Activated CD4-positive, alpha-beta memory T cell treated with anti-CD3 and anti-CD28 coated beads, Interleukin-2, amount 10 ng/mL, durations not matched to agents 7 days and 5 days (primary cell): ENCODE measurements around the gene LARP6. TPM values are rescaled to one million over a fixed set of nuclear protein-coding genes. Genes with fewer than 3 reads are reported as not detected.
"Not testable (repeated sequence)": the region's sequence is repeated elsewhere in the genome, so short reads cannot be mapped to it uniquely, and the experiment has no call there.

Source experiments
- CTCF ChIA-PET: fragments of 350-600 bp; sonication (Branson Sonifier 250); formaldehyde crosslinking; loops from one replicate; lab custom pipeline; 2021; ENCODE audit warnings: antibody characterized with exemption, inconsistent platforms; lab: Charles Lee
- POLR2A ChIA-PET: fragments of 350-600 bp; sonication (Branson Sonifier 250); formaldehyde crosslinking; loops from one replicate; lab custom pipeline; 2021; ENCODE audit warnings: antibody characterized with exemption; lab: Charles Lee
- DNase-seq: peaks from one replicate; pipeline ENCODE4 v3.0.0-alpha.2; 2020
- H3K27ac Mint-ChIP-seq: one replicate; pipeline ENCODE4 v1.8.0; 2021; ENCODE audit warnings: mild to moderate bottlenecking, mixed read lengths
- H3K27me3 Mint-ChIP-seq: one replicate; pipeline ENCODE4 v1.8.0; 2021; ENCODE audit warnings: mixed read lengths
- H3K36me3 Mint-ChIP-seq: one replicate; pipeline ENCODE4 v1.8.0; 2021; ENCODE audit warnings: low read depth, mixed read lengths
- H3K4me1 Mint-ChIP-seq: one replicate; pipeline ENCODE4 v1.8.0; 2021; ENCODE audit warnings: mixed read lengths
- H3K4me3 Mint-ChIP-seq: one replicate; pipeline ENCODE4 v1.8.0; 2021; ENCODE audit warnings: mild to moderate bottlenecking, mixed read lengths
- H3K9me3 Mint-ChIP-seq: one replicate; pipeline ENCODE4 v1.8.0; 2021; ENCODE audit warnings: mixed read lengths
- total RNA-seq, 2 experiments: library from RNA; stranded (reverse); gene quantifications; one replicate each; pipeline ENCODE4 v1.2.3, GENCODE V29; 2021

LARP6 gene
- total RNA-seq, 2 experiments from 2014 or later, result not detected

DNA sequence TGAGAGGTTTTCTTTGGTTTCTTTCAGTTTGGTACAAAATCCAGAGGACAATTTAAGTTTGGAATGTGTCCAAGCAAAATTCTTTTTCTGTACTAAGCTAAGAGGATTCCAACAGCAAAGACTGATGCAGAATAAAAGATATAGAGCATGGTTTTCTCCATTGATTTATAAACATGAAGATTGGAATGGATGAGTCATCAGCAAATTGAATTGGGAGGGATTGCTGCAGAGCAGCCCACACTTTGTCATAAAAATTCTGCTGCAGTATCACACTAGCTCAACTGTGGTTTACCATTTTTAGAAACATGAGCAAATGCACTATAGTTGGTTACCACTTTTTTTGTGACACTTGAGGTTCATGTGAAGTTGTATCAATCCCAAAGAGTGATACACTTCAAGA is 16.1 kb upstream of the LARP6 start:
- DNase-seq, result no peak
- H3K27ac Mint-ChIP-seq, result no peak overlapping the region
- no peaks in the 10 kb centered on the region for H3K4me1 Mint-ChIP-seq
- H3K9me3 Mint-ChIP-seq, result no peaks in the 10 kb centered on the region
- H3K36me3 Mint-ChIP-seq, result no peaks in the 10 kb centered on the region
- peaks cover 7% of the 10 kb centered on the region for H3K27me3 Mint-ChIP-seq
- POLR2A ChIA-PET, result no interaction called here
- CTCF ChIA-PET, result no interaction called here
- no peak overlapping the region for H3K4me3 Mint-ChIP-seq

DNA sequence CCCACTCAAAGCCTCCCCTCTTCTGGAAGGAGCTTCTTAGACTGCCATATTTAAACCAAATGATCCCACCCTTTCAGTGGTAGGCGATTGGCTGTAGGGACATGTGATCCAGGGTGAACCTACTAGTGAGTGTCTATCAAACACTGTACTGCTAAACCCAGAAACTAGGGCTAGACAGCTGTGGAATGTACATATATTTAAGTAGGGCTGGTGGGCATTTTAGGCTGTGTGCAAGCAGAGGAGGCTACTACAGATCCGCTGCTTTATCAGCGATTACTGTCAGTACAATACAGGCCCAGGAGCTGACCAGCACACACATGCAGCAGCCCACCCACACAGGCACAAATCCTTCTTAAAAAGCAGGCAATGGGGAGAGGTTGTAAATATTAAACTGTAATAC is 15.4 kb upstream of the LARP6 start:
- DNase-seq, result no peak
- Mint-ChIP-seq H3K27ac (no peak overlapping the region), H3K9me3 (no peaks in the 10 kb centered on the region), H3K4me1 (no peaks in the 10 kb centered on the region), H3K27me3 (peaks cover 4% of the 10 kb centered on the region), H3K36me3 (no peaks in the 10 kb centered on the region), H3K4me3 (no peak overlapping the region)
- ChIA-PET CTCF (no interaction called here), POLR2A (no interaction called here)

DNA sequence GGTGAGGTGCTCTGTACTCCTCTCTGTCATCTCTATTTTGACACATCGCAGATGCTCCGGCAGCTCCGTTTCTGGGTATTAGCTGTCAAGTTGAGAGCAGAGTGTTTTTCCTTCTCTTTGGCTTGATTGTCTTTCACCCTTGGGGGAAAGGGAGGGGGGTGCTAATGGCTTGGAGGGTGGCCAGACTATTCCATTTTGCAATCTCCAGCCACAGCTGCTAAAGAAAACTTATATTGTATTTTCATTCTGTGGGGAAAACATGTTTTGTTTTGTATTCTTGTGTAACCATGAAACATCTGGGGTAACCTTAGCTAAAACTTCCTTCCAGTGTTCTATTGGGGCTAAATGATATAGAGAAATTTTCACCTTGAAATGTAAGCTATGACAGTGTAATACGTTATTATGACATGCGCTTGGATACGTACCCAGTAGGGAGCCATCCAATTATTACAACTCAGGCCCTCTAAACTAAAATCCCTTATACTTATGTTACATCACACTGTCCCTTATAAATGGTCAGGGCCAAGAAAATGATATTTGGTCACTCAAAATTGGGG is 14.0 kb upstream of the LARP6 start:
- H3K36me3 Mint-ChIP-seq, result no peaks in the 10 kb centered on the region
- CTCF ChIA-PET, result no interaction called here
- no peak for DNase-seq
- H3K27me3 Mint-ChIP-seq, result no peaks in the 10 kb centered on the region
- no peak overlapping the region for H3K4me3 Mint-ChIP-seq
- H3K9me3 Mint-ChIP-seq, result no peaks in the 10 kb centered on the region
- H3K4me1 Mint-ChIP-seq, result no peaks in the 10 kb centered on the region
- POLR2A ChIA-PET, result no interaction called here
- no peak overlapping the region for H3K27ac Mint-ChIP-seq

DNA sequence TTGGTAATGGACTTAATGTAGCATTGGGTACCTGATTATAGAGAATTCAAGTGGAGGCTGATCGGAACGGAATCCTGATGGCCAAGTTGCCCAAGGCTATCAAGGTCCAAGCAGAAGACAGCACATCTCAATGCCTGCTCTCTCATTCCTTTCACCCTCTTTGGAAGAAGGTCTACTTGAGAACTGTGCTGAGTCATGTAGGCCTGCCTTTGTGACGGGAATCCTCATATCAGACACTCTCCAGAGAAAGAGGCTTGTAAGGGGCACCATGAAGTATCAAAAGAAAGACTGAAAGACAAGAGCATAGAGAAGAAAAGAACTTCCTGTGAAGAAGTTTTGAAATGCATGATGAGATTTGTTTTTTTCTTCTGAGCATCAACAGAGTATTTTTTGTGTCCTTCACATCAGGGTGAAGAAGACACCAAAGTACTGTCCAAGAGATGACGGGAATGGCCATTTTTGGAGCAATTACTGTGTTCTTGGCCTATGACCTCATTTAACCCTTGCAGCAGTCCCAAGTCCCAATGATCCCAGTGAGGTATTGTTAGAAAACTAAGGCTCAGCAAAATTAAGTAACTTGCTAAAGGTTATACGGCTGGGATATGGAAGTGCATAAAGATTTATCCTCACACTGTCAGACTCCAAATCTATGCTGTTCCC is 13.2 kb upstream of the LARP6 start:
- Mint-ChIP-seq H3K36me3 (no peaks in the 10 kb centered on the region), H3K27ac (no peak overlapping the region), H3K9me3 (no peaks in the 10 kb centered on the region), H3K4me1 (no peaks in the 10 kb centered on the region), H3K4me3 (no peak overlapping the region), H3K27me3 (no peaks in the 10 kb centered on the region)
- no peak for DNase-seq
- ChIA-PET POLR2A (no interaction called here), CTCF (no interaction called here)

DNA sequence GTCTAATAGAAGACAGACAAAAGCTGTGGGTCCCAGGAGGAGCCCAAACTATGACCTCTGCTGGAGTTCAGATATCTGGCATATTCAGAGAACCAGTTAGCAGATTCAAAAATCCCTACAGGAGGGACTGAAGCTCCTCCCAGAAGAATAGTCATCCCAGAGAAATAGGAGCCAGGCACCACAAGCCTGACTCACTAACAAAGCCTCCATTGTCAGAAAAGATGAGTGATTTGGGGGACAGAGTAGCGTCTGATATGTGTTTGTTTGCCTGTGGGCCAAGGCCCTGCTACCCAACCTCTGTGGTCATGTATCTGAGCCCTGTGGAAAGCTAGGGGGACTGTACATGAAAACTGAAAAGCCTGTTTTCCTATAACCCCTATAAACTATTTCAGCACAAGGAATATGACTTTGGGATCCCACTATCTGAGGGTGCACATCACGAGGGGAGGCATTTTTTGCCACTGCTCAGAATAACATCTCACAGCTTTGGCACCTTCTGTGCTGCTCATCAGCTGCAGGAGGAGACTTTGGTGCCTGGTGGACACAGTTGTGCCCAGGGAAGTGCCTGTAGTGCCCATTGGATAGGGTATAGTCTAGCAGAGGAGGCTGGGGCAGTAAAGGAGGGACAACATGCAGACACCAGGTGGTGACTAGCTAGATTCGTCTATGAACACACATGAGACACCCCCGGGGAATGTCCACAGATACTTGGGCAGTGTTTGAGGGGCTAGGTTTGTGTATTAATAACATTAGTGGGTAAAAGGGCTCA is 9.7 kb upstream of the LARP6 start:
- ChIA-PET POLR2A (no interaction called here), CTCF (no interaction called here)
- Mint-ChIP-seq H3K27me3 (no peaks in the 10 kb centered on the region), H3K9me3 (no peaks in the 10 kb centered on the region), H3K4me3 (no peak overlapping the region), H3K27ac (no peak overlapping the region), H3K36me3 (no peaks in the 10 kb centered on the region), H3K4me1 (no peaks in the 10 kb centered on the region)
- DNase-seq, result no peak

DNA sequence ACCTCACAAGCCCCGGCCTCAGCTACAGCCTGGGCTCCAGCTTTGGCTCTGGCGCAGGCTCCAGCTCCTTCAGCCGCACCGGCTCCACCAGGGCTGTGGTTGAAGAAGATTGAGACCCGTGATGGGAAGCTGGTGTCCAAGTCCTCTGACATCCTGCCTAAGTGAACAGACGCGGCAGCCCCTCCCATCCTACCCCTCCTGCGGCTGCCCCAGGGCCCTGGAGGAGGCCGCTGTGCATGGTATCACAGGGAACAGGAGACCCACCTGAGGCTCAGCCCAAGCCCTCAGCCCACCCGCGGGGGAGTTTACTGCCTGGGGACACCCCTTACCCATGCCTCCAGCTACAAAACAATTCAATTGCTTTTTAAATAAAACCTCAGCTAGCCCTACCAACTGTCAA is 6.0 kb upstream of the LARP6 start:
- DNase-seq, result no peak
- H3K4me3 Mint-ChIP-seq, result no peak overlapping the region
- H3K27me3 Mint-ChIP-seq, result peaks cover 11% of the 10 kb centered on the region
- no peak overlapping the region for H3K27ac Mint-ChIP-seq
- no peaks in the 10 kb centered on the region for H3K36me3 Mint-ChIP-seq
- H3K4me1 Mint-ChIP-seq, result no peaks in the 10 kb centered on the region
- ChIA-PET CTCF (no interaction called here), POLR2A (no interaction called here)
- no peaks in the 10 kb centered on the region for H3K9me3 Mint-ChIP-seq

DNA sequence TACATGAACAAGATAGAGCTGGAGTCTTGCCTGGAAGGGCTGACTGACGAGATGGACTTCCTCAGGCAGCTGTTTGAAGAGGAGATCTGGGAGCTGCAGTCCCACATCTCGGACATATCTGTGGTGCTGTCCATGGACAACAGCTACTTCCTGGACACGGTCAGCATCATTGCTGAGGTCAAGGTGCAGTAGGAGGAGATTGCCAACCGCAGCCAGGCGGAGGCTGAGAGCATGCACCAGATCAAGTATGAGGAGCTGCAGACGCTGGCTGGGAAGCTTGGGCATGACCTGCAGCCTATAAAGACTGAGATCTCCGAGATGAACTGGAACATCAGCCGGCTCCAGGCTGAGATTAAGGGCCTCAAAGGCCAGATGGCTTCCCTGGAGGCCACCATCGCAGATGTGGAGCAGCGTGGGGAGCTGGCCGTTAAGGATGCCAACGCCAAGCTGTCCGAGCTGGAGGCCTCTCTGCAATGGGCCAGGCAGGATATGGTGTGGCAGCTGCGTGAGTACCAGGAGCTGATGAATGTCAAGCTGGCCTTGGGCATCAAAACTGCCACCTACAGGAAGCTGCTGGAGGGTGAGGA is 5.5 kb upstream of the LARP6 start:
- no peaks in the 10 kb centered on the region for H3K9me3 Mint-ChIP-seq
- no peak overlapping the region for H3K4me3 Mint-ChIP-seq
- no peak overlapping the region for H3K27ac Mint-ChIP-seq
- ChIA-PET POLR2A (no interaction called here), CTCF (no interaction called here)
- no peak for DNase-seq
- H3K27me3 Mint-ChIP-seq, result peaks cover 17% of the 10 kb centered on the region
- peaks cover 3% of the 10 kb centered on the region for H3K4me1 Mint-ChIP-seq
- H3K36me3 Mint-ChIP-seq, result no peaks in the 10 kb centered on the region

DNA sequence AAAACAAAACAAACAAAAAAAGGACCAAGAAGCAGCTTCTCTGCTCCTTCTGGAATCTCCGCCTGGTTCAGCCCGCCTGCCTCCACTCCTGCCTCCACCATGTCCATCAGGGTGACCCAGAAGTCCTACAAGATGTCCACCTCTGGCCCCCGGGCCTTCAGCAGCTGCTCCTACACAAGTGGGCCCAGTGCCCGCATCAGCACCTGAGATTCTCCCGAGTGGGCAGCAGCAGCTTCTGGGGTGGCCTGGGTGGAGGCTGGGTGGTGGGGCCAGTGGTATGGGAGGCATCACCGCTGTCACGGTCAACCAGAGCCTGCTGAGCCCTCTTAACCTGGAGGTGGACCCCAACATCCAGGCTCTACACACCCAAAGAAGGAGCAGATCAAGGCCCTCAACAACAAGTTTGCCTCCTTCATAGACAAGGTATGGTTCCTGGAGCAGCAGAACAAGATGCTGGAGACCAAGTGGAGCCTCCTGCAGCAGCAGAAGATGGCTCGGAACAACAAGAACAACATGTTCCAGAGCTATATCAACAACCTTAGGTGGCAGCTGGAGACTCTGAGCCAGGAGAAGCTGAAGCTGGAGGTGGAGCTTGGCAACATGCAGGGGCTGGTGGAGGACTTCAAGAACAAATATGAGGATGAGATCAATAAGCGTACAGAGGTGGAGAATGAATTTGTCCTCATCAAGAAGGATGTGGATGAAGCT is 4.8 kb upstream of the LARP6 start:
- POLR2A ChIA-PET, H3K4me1 Mint-ChIP-seq, H3K4me3 Mint-ChIP-seq, CTCF ChIA-PET, H3K36me3 Mint-ChIP-seq, H3K27ac Mint-ChIP-seq, H3K9me3 Mint-ChIP-seq, DNase-seq: not testable (repeated sequence)
- H3K27me3 Mint-ChIP-seq, result peaks cover 19% of the 10 kb centered on the region

DNA sequence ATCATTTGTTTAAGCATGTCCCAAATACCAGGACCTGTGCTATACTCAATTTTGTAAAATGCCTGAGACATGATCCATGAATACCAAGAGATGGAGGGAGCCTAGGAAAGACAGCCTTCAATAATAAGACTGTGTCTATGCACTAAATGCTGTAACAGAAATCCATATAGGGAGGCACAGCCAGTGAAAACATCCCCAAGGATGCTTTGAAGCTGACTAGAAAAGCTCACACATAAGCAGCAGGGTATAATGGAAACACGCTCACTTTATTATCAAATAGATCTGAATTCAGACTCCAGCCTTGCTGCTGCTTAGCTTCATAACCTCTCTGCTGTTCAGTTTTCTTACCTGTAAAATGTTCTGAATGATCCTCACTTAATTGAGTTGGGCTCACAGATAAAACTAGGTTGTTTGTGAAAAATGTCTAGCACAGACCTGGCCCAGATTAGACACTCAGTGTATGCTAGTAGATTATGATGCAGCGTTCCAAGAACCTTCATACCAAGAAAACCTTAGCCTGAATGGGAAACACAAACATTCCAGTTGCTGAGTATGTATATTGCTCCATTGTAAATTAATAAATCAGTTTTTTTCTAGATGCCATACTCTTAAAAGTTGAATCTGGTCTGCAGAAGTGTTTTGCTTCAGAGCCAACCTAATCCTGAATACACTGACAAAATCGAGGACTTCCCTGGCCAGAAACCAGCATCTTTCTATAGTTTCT is 3.8 kb upstream of the LARP6 start:
- peaks cover 25% of the 10 kb centered on the region for H3K27me3 Mint-ChIP-seq
- no peaks in the 10 kb centered on the region for H3K9me3 Mint-ChIP-seq
- no peak overlapping the region for H3K4me3 Mint-ChIP-seq
- peaks cover 3% of the 10 kb centered on the region for H3K4me1 Mint-ChIP-seq
- no peaks in the 10 kb centered on the region for H3K36me3 Mint-ChIP-seq
- ChIA-PET POLR2A (no interaction called here), CTCF (no interaction called here)
- no peak overlapping the region for H3K27ac Mint-ChIP-seq
- DNase-seq, result no peak

DNA sequence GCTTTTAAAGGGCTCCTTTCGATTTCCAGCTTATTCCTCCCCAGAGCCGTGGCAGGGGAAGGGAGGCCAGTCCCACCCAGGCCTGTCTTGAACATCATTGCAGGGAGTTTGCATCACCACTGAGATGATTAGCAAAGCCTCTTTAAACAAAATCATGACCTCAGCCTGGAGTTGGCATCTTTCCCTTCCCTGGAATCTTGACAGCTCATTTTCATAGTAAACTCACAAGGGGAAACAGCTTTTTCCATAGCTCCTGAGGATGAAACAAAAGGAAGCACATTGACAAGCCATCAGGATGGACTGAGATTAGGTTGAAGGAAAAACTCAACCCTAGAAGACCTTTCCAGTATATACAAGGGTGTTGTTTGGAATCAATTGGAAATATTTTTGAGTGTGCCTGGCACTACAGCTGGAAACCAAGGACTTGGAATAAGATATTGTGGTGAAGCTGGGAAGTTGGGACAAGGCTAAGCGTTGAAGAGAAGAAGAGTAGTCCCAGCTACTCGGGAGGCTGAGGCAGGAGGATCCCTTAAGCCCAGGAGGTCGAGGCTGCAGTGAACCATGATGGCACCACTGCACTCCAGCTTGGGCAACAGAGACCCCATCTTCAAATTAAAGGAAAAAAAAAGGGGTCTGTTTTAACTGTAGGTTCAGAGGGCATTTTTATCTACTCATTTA is 3.1 kb upstream of the LARP6 start:
- H3K27ac Mint-ChIP-seq, result no peak overlapping the region
- H3K36me3 Mint-ChIP-seq, result no peaks in the 10 kb centered on the region
- H3K9me3 Mint-ChIP-seq, result no peaks in the 10 kb centered on the region
- DNase-seq, result no peak
- no peak overlapping the region for H3K4me3 Mint-ChIP-seq
- H3K27me3 Mint-ChIP-seq, result peaks cover 32% of the 10 kb centered on the region
- ChIA-PET POLR2A (no interaction called here), CTCF (no interaction called here)
- H3K4me1 Mint-ChIP-seq, result peaks cover 3% of the 10 kb centered on the region

DNA sequence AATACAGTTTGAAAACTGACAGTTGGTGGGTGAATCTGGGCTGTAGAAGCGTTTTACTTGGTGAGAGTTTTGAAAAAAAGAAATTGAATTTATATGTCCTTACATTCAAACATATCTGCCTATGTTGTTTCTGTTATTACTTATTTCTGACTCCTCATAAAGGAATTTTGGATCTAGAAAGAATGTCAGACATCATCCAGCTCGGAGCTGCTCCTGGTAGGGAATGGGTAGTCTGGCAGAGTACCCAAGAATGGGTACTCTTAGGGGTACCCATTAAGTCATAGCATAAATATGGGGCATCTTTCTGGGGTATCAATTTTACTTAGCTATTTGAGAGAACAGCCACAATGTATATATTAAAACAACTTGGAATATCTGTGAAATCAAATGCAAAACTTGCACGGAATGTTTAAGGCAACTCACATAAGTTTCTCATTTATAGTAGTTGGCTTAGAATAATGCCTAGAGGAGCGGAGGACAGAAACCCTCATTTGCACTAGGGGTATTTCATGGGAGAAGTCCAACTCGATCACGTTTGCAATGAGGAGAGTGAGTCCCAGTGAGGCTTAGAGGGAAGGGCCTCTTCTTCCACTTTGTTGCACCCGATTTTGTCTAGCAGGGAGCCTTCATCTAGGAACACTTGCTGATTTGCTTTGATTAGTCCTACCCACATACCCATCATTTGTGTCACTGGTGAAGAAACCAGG is 2.4 kb upstream of the LARP6 start:
- H3K4me1 Mint-ChIP-seq, result peaks cover 3% of the 10 kb centered on the region
- POLR2A ChIA-PET, result no interaction called here
- CTCF ChIA-PET, result no interaction called here
- peaks cover 39% of the 10 kb centered on the region for H3K27me3 Mint-ChIP-seq
- H3K9me3 Mint-ChIP-seq, result no peaks in the 10 kb centered on the region
- DNase-seq, result no peak
- H3K4me3 Mint-ChIP-seq, result no peak overlapping the region
- H3K36me3 Mint-ChIP-seq, result no peaks in the 10 kb centered on the region
- no peak overlapping the region for H3K27ac Mint-ChIP-seq

DNA sequence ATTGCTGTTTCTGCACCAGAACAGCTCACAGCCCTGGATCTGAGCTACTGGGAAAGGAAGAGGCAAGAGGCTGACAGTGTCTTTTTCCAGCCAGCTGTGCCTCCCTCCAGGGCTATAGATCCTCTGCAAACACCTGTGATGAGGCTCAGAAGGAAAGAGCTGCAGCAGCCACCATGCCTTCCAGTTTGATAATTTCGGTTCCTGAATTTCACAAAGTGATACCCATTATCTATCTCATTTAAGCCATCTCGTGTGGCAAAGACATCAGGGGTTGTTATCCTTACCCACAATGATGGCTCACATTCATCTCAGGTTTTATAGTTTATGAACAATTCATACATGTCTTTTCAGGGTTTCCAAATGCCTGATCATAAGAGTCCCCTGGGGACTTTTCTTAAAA is 1.8 kb upstream of the LARP6 start:
- DNase-seq, result no peak
- H3K27me3 Mint-ChIP-seq, result peaks cover 42% of the 10 kb centered on the region
- POLR2A ChIA-PET, result no interaction called here
- no peak overlapping the region for H3K27ac Mint-ChIP-seq
- peaks cover 3% of the 10 kb centered on the region for H3K4me1 Mint-ChIP-seq
- CTCF ChIA-PET, result no interaction called here
- H3K4me3 Mint-ChIP-seq, result no peak overlapping the region
- no peaks in the 10 kb centered on the region for H3K9me3 Mint-ChIP-seq
- H3K36me3 Mint-ChIP-seq, result no peaks in the 10 kb centered on the region
